Globus pallidus (tissue), 1 donor: Measurements from ENCODE around the gene MTOR.

Source experiments
- DNase-seq: peaks from one replicate; pipeline ENCODE4 v3.0.0-alpha.2; 2015; ENCODE audit warnings: low spot score

Gene MTOR

DNA sequence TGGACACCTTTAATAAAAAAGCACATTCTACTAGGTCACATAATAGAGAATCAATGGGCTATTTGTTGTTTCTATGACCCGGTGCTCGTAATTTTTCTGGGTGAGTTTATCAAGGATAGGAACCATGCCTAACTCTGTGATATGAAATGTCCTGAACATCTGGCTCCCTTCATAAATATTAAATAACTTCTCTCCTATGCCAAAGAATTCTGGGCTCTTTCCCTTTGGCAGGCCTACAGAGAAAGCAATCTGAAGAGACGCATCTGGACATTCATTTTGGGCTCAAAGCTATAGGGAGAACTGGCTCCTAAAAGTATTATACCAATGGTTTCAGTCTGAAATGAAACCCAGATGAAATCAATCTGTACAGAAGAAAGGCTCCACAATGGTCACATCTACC, 112.0 kb downstream of the MTOR start:
- no peak for DNase-seq

DNA sequence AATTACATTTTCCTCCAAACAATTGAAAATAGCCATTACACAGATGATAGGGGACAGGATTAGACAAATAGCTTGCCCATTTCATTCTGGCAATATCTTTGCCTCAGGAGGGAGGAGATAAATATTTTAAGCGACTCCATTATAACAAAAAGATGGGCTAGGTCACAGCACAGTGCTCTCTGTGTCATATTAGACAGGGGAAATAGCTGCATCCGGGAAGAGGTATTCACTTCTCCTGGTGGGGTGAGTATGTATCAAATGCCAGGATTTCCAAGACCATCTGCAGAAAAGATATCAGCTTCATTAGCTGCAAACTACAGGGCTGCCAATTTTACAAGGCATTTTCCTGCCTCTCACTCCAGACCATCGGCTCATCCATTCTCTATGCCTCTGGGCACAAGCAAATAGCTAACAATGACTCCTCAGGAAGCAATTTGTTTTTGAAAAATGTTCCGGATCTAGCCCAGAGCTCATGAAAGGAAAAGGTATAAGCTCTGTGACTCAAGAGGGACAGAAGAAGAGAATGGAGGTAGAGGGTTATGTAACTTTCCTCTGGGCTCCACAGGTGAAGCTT, 115.1 kb downstream of the MTOR start:
- no peak for DNase-seq

DNA sequence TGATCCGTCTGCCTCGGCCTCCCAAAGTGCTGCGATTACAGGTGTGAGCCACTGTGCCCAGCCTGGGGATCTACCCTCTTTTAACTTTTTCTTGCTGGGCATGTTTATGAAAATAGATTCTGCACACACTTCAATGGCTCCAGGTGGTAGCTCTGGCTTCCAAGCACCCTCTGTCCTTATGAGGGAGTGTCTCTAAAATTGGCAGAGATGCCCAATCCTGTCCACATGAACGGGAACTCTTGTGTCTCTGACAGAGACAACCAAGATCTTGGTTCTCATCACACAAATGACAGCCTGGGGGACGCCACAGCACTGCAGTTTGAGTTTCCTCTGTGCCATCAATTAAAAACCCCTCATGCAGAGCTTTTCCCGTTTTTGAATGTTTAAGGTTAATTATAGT, 116.6 kb downstream of the MTOR start:
- DNase-seq = no peak

DNA sequence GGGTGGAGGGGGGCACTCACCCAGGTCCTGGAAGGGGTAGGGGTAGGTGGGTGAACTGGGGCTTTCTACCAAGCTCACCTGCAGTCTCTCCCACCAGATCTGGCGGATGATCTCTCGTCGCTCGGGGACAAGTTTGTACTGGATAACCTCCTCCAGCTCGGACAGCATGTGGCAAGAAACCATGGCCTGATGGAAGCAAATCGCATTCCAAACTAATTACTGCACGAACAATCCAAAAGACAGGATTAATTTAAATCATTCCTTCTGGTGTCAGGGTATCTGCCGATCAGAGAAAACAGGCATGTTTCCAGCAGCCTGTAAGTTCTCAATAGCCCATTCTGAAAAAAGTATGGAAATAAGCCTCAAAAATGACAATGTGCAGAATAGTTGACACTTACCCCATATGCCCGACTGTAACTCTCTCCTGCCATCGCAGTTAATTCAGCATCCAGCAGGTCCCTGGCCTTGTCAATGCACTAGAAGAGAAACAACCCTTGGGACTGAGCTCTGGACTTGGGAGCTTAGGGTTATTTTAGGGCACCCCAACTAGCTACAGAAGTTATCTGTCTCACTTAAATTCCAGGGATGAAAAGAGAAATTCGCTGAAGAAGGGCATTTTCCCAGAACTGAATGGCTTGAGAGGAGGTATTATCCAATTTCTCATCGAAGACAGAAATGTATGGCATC, 117.6 kb downstream of the MTOR start:
- DNase-seq = no peak

DNA sequence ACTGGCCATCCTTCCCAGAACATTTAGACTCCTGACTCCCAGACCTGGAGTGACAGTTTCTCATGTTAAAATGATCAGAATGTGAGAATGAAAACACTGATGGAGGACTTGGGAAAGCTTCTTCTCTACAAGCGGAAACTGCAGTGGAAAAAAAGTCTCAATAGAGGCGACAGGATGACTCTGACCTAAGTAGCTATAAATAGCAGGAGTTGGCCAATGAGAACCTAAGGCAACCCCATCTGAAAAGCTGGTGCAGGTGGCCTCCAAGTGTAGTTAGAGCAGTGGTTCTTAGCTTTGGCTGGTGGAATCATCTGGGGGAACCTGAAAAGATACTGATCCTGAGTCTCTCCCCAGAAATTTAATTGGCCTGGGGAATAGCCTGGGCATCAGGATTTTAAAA, 118.4 kb downstream of the MTOR start:
- DNase-seq = no peak

DNA sequence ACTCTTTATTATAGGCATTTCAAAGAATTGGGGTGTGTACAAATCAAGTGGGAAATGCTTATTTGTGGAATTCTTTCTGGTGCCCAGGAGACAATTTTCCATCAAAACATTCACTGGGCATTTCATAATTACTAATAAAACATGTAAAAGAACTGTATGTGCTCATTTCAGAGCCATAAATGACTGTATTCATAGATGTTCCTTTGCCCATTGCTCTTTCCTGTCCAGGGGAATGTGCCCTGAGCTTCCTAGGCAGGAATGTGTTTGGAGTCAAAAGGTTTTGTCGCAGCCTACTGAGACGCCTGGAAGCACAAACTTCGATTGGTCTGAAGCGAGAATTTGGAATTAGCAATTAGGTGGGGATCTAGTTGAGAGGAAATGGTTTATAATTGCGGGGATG, 119.0 kb downstream of the MTOR start:
- DNase-seq = no peak

DNA sequence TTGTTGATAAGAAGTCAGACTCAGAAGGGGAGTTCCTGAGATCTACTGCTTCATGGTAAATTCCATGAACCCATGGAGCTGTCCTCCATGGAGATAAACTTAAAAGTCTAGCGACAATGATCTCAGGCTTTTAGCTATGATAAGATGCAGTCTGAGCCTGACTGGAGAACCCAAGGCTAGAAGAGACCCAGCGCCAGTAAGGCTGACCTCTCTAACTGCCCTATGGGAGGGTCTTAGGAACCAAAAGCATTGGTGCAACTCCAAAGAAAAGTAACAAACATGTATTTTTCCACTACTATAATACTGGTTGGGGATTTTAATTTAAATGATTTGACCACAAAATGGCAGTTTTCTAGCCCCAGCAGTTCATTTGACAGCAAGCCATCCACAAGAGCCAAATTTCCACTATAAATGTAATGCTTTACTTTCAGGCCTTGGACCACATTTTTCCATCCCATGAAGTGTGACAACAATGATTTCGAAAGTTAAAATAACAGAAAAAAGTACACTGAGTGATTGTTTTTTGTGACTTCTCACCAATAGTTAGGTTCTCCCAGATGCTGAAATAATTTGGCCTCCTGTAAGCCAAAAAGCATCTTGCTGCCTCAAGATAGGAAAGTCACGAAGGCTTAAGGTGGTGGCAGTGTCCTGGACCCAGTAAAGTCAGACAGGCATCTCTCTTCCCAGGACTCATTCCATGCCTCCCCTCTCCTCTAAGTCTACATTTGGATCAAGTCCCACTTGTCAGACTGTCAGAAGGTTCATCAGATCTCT, 119.5 kb downstream of the MTOR start:
- DNase-seq = no peak

DNA sequence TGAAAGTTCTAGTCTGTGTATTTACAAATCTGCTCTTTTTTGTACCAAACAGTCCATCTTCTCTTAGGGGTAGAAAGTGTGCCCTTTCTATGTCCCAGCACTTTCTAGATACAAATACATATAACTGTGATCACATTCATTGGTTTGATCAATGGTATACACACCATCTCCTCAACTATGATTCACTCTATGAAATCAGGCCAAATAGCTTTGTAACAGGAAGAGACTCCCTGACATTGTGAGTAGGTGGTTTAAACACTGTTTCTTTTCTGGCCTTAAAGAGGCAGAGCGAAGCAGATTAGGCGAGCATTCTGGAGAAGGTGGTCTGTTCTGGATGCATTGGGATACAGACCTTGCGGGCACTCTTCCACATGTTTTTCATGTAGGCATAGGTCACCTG, 123.4 kb downstream of the MTOR start:
- DNase-seq = no peak

DNA sequence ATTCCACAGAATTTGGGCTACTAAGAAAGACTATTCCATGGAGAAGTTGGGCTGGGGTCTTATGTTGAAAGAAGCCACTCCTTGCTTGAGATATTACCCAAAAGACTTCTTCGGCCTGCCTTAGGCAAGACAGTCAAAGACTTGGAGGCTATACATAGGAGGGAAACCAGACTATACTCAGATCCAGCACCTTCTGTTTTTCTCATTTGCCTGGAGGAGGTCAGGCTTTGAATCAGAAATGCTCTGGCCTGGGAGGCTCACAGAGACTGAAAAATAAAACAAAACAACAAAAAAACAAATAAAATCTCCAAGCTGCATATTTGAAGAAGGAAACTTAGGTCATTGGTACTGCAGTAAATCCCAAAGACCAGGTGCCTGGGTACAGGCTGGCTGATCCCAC, 124.3 kb downstream of the MTOR start:
- DNase-seq = no peak

DNA sequence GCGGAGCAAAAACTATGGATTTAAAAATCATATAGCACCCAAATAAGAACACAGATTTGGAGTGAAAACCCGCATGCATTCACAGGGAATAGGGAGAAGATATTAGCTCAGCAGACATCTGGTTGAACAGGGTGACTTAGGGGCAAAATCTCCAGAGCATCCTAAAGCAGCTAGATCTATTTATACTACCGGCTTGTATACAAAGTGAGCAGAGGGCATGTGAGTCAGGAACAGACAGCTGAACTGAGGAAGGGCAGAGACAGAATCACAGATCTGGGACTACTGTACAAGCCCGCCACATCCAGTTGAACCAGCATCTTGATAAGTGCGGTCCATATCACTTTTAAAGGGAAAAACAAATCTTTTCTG, 127.5 kb downstream of the MTOR start:
- no peak for DNase-seq

DNA sequence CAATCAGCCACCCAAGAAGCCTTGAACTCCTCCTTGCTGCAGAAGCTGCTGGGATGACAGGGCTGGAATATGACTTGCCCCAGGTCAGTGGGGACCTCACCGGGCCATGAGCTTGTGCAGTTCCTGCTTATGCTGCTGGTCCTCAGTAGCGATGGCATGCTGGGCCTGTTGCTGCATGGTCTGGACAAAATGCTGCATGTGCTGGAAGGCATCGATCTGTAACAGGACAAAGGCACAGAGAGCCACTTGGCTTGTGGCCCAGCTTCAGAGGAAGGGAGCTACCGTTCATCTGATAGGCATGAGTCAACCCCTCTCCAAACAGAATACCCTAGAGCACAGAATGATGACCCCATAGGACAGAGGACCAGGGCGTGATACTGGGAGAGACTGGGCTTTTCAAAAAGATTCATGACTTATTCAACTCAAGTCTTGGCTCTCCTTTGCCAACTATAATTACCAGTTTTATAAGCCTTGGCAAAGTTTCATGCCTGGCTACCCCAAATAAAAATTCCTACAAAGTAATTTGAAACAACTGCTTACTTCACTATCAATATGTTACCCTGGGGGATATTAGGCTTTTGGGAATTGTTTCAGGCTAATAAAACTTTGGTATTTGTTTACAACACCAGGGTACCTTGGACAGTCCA, 128.0 kb downstream of the MTOR start:
- DNase-seq = no peak

DNA sequence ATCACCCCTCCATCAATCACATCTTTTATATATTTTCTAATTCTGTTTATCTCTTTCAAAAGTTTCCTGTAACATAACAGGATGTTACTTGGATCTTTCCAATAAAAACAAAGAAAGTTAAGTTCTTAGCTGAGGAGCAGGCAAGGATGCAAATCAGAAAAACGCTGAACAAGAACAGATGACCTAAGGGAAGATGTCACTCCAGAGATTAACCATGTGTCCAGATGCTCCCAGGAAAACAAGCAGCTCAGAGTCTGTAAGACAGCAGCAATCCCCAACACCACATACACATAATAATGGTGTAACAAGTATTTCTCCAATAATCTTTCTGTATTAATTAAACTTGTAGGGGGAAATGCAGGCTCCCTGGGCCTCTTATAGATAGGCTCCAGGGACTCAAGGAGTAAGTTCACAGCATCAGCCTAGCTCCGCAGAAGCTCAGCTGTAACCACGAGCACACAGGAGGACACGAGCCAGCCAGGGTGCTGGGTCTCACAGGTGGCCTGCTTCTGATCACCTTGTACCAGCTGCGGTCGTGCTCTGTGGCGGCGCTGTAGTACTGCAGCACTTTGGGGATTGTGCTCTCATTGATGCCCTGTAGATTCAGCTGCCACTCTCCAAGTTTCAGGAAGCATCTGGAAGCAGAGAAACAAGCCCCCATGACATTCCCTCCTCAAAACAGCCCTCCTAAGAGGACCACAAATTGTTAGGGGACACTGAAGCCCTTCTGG, 129.6 kb downstream of the MTOR start:
- no peak for DNase-seq

DNA sequence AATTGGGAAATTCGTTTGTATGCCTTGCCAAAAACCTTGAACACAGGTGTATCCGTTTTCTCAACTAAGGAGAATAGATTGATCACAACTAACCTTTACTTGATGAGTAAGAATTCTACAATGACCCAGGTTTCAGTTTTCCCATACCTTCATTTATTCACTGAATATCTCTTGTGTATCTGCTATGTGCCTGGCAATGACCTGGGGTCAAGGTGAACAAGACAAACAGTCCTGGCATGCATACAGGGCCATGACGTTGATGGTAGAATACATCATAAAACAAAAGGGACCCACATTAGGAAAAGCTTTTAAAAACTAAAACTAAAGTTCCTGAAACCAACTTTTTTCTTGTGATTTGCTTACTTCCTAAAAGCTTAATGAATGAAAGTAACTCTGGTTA, 130.5 kb downstream of the MTOR start:
- no peak for DNase-seq

DNA sequence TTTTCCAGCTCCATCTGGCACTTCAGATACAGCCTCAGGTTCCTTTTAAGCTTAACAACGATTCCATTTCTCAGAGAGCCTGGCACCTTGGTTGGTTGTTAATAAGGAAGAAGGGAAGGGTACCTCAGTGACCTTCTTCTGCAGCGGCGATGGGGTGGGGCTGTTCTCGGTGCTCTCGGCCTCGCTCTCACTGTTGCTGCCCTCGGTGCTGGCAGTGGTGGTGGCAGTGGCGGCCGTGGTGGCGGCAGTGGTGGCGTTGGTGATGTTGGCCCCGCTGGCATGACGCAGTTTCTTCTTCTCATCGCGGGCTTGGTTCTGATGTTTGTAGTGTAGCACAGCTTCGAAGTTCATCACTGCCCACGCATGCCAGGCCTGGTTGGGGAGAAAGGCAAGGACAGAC, 131.9 kb downstream of the MTOR start:
- DNase-seq = no peak

DNA sequence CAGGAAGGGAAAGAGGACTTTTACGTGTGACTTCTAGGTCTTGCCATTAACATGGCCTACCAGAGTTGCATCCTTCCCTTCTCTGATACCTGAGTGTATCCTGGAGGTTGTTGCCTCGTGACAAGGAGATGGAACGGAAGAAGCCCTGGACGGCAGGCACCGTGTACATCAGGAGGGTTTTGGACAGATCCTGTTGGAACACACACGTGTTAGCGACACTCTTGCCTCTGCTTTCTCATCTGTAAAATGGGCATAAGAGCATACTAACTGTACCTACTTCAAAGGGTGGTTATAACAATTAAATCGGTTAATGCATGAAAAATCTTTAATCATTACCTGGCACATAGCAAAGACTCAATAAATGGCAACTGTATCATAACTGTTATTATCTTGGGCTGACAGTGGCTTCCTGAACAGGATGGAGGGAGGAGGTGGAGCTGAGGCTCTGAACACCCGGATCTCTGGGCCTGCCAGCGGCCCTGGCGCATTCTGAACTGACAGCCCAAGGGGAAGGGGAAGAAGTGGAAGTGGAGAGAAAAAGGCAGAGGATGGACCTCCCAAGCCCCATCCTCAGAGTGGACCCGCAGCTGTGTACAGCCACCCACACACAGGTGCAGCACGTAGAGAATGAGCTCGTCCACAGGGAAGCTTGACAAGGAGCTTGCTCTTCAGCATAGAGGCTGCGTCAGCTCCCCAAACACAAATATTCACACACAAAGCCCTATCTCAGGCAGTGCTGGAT, 132.5 kb downstream of the MTOR start:
- no peak for DNase-seq

DNA sequence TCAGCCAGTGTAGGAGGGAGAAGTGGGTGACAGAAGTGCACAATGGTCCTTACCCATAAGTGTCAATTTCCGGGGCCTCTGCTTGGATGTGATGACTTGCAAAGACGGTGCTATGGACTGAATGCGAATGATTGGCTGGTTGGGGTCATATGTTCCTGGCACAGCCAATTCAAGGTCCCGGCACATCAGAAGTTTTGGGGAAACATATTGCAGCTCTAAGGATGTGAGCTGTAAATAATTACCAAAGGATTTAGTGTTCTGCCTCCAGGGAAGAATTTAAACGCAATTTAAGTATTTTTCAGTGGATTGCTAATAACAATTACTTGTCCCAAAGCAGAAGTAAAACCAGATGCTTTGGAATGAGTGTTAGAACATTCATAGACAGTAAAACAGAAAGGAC, 135.8 kb downstream of the MTOR start:
- no peak for DNase-seq

DNA sequence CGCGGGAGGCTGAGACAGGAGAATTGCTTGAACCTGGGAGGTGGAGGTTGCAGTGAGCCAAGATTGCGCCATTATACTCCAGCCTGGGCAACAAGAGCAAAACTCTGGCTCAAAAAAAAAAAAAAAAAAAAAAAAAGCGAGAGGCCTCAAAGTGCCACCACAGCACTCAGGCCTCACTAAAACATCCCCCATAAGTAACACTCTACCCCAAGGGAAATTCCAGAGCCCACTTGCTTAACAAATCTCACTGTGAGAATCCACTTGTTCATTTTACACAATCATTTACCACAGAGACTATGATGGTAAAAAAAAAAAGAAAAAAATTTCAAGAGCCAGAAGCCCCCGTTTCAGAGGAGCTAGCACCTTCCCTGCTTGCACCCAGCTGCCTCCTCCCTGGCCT, 136.4 kb downstream of the MTOR start:
- no peak for DNase-seq

DNA sequence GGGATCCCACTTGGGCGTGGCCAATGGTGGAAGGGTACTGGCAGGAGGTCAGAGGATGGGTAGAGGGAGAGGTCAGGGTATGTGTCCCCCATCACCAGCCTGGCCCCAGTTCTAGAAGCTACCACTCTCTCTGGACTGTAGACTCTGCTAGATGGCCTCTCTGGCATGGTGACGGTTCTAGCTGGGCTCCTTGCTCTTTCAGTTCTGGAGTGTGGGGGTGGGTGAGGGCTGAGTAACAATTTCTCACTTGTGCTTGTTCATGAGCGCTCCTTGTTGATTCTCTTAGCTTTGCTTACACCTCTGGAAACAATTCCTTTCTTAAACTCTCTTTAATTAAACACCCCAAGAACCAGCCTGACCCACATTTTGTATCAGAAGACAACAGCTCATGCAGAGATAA, 137.4 kb downstream of the MTOR start:
- no peak for DNase-seq

DNA sequence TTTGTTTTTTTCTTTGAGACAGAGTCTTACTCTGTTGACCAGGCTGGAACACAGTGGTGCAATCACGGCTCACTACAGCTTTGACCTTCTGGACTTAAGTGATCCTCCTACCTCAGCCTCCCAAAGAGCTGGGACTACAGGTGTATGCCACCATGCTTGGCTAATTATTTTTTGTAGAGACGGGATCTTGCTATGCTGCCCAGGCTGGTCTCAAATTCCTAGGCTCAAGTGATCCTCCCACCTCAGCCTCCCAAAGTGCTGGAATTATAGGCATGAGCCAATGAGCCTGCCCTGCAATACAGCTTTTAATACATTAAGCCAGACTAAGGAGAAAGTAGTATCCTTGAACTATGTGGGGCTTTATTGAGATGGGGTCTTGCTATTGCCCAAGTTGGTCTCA, 146.0 kb downstream of the MTOR start:
- no peak for DNase-seq

DNA sequence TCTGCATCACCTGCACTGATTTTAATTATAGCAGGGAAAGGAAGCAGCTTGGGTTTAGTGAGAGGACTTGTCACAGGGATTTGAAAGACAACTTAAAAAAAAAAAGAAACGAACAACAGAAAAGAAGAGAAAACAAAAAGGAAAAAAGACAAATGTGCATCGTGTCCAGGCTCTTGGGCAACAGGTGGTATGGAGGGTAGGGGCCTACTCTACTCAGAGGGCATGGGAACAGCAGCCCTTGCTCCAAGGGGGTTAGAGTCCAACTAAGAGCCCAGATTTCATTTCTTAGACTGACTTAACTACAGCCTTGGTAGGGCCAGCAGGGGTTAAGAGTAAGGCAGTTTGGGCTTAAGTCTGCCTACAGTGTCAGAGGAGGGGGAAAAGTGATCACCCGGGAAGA, 147.4 kb downstream of the MTOR start:
- no peak for DNase-seq

DNA sequence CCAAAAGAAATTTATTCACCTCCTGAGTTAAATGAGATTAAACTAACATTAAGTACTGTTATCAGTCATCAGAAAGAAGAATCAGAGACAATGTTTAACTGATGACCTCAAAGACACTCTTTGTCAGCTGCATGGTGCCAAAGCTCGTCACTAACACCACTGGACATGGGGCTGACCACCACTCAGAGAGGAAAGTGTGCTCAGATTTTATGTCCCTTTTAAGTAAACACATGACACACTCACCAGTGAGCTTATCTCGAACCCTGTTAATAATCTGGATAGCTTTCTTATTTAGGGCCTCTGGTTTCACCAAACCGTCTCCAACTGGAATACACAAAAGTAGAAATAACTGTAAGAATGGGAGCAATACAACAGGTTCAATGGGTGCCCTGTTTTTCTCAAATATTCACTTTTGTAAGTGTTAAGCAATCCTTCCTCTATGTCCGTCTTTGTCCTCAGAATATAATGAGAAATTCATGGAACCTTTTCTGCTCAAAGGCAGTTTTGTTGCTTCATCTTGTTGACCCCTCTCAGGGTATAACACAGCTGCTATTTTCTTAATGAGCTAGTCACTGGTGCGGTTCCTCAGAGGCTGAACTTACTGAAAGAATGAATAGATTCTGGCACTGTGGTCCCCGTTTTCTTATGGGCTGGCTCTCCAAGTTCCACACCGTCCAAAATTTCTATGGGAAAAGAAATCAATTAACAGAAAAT, 153.1 kb downstream of the MTOR start:
- peak; percentile 67 for DNase-seq
